HG03457 (cell line): ENCODE measurements around the gene BOK.
"Not testable (repeated sequence)": the region's sequence is repeated elsewhere in the genome, so short reads cannot be mapped to it uniquely, and the experiment has no call there.

Experiments
- ATAC-seq: cut with Tn5 transposase; IDR thresholded peaks from one replicate; pipeline ENCODE4 v1.9.1; 2021; ENCODE audit warnings: moderate number of reproducible peaks; ENCODE audit not compliant: unreplicated experiment

The BOK gene

GRCh38 chr2:241570961-241571581, 12.5 kb downstream of the BOK start:
- ATAC-seq = no peak

- no peak for ATAC-seq
These were observed 13.5 kb downstream of the BOK start for GRCh38 chr2:241571821-241572620.

GRCh38 chr2:241572915-241573651, 14.5 kb downstream of the BOK start:
- ATAC-seq = not testable (repeated sequence)

GRCh38 chr2:241573741-241574140, 15.2 kb downstream of the BOK start:
- no peak for ATAC-seq

GRCh38 chr2:241574911-241575623, 16.5 kb downstream of the BOK start:
- no peak for ATAC-seq

- no peak for ATAC-seq
These were observed 17.2 kb downstream of the BOK start for GRCh38 chr2:241575624-241576292.

GRCh38 chr2:241576293-241576654, 17.7 kb downstream of the BOK start:
- ATAC-seq = no peak

GRCh38 chr2:241577413-241578122, 19.0 kb downstream of the BOK start:
- no peak for ATAC-seq

- ATAC-seq = no peak
These were observed 20.7 kb downstream of the BOK start for GRCh38 chr2:241579281-241579680.

GRCh38 chr2:241582328-241582727, 23.8 kb downstream of the BOK start:
- ATAC-seq = no peak

GRCh38 chr2:241582806-241583205, 24.3 kb downstream of the BOK start:
- ATAC-seq = no peak

GRCh38 chr2:241584436-241584835, 25.9 kb downstream of the BOK start:
- no peak for ATAC-seq

GRCh38 chr2:241586564-241587264, 28.2 kb downstream of the BOK start:
- no peak for ATAC-seq

- not testable (repeated sequence) for ATAC-seq
These were observed 31.3 kb downstream of the BOK start for GRCh38 chr2:241589863-241590262.

GRCh38 chr2:241590496-241591455, 32.2 kb downstream of the BOK start:
- ATAC-seq = not testable (repeated sequence)

GRCh38 chr2:241592126-241592845, 33.7 kb downstream of the BOK start:
- ATAC-seq = no peak

GRCh38 chr2:241593271-241593670, 34.7 kb downstream of the BOK start:
- ATAC-seq = no peak
